Measurements from ENCODE around the gene LONRF2.

GRCh38 chr2:100278986-100279385 is 43.3 kb downstream of the LONRF2 start:
- TF ChIP-seq CTCF (IDR thresholded peaks at IDR 0.05), result no peak
- TF ChIP-seq POLR2A (IDR thresholded peaks at IDR 0.05), result no peak

All from breast epithelium (tissue), 3 donors.